ENCODE data around the gene DDOST.
"Not testable (repeated sequence)": the region's sequence is repeated elsewhere in the genome, so short reads cannot be mapped to it uniquely, and the experiment has no call there.

DDOST gene

DNA sequence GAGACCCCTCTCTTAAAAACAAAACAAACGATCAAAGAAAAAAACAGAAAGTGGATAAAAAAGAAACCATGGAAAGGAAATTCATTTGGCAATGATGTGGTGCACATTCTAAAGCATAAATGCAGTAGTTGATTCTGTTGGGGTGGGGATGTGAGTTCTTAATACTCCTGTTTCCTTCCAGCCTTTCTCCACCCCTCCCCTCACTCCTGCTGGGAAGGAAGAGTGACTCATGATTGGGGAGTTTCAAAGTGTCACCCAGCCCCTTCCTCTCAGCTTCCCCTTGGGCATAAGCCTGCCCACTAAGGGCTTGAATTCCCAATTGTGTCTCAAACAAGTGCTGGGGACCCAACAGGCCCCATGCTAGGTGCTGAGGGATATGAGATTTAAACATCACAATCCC lies 34.6 kb downstream of the DDOST start:
- DNase-seq (ENCODE audit: low read depth in 4 of 4, low spot score in 1 of 4): no peak

DNA sequence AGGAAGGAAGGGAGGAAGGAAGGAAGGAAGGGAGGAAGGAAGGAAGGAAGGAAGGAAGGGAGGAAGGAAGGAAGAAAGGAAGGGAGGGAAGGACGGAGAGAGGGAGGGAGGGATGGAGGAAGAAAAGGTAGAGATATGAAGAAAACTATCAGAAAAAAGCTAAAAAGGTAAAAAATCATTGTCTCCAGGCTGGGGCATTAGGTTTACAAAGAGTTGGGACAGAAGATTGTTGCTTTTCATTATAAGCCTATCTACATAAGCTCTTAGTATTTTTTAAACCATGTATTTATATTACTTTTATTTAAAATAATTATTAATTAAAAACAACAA lies 35.1 kb downstream of the DDOST start:
- DNase-seq (ENCODE audit: low read depth in 4 of 4, low spot score in 1 of 4): no peak

- DNase-seq (ENCODE audit: low read depth in 4 of 4, low spot score in 1 of 4): no peak
Measured at GRCh38 chr1:20625176-20626097, 35.7 kb downstream of the DDOST start.

DNA sequence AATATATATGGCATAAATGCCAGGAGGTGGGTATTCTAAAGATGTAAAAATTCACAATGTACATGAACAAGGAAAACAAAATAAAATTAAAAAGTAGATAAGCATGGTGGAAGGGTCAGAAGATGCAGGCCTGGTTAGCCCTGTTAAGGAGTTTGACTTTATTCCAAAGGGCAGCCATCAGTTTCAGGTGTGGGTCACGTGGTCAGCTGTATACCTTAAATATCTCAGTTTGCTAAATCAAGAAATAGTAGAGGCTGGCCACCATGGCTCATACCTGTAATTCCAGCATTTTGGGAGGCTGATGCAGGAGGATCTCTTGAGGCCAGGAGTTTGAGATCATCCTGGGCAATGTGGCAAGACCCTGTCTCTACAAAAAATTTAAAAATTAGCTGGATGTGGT lies 36.5 kb downstream of the DDOST start:
- no peak for DNase-seq (ENCODE audit: low read depth in 4 of 4, low spot score in 1 of 4)

GRCh38 chr1:20621012-20621411 lies 40.2 kb downstream of the DDOST start:
- DNase-seq (ENCODE audit: low read depth in 4 of 4, low spot score in 1 of 4): no peak

- DNase-seq (ENCODE audit: low read depth in 4 of 4, low spot score in 1 of 4): no peak
Measured at GRCh38 chr1:20619999-20620398, 41.2 kb downstream of the DDOST start.

- no peak for DNase-seq (ENCODE audit: low read depth in 4 of 4, low spot score in 1 of 4)
Measured at GRCh38 chr1:20618550-20618949, 42.6 kb downstream of the DDOST start.

GRCh38 chr1:20616847-20617487 lies 44.2 kb downstream of the DDOST start:
- DNase-seq (ENCODE audit: low read depth in 4 of 4, low spot score in 1 of 4): no peak

DNA sequence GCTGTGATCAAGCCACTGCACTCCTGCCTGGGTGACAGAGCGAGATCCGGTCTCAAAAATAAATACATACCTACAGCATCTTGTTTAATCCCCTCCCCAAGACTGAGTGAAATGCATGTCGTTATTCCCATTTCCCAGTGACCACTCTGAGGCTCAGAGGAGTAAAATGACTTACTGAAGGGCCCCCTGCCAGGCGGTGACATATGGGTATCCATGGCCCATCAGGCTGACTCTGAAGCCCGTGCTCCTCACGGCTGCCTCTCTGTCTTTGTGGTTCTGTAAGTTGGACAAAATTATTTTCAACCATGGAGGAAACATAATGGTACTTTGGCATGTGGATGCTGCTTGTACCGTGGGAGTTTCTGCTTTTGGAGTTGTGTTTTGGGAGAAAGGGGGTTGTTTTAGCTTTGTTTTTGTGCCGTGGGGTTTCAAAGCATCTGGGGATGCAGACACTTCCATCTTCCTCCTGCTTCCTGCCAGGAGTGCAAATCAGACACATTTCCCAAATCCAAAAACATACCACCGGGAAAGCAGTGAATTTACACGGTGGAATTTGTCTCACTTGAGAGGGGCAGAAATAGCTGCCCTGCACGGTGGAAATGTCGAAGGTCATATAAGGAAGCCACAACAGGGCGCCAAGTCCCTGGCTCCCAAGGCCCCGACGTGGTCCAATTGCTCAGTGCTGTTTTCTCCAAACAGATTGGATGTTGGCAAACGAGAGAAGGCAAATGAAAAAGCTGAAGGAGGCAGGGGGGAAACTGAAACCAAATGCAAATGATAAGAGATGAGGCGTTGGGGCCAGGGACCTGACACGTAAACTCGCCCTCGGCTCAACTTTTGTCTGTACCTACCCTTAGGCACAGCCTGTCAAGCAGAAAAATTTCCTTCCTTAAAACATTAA lies 45.0 kb downstream of the DDOST start:
- no peak for DNase-seq (ENCODE audit: low read depth in 4 of 4, low spot score in 1 of 4)

DNA sequence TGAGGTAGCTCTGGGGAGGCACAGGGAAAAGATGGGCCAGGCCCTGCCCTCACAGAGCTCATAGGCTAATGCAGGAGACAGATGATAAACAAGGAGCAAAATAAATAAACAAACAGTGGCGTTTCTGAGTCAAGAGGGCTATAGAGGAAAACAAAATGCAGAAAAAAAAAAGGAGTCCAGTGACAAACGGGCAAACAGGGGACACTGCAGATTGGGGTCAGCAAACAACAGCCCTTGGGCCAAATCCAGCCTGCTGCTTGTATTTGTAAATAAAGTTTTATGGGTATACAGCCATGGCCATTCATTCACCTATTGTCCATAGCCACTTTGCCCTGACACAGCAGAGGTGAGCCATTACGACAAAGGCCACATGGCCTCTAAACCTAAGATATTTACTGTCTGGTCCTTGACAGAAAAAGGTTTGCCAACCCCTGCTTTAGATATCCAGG lies 47.0 kb downstream of the DDOST start:
- no peak for DNase-seq (ENCODE audit: low read depth in 4 of 4, low spot score in 1 of 4)

DNA sequence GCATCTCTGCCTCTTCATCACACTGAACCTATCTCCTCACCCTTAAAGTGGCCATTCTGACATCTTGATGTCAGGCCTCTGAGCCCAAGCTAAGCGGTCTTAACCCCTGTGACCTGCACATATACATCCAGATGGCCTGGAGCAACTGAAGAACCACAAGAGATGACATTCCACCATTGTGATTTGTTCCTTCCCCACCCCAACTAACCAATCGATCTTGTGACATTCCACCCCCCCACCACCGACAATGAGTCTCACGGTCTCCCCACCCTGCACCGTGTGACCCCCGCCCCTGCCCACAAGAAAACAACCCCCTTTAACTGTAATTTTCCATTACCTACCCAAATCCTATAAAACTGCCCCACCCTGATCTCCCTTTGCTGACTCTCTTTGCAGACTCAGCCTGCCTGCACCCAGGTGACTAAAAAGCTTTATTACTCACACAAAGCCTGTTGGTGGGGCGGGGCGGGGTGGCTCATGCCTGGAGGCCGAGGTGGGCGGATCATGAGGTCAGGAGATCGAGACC lies 48.9 kb downstream of the DDOST start:
- no peak for DNase-seq (ENCODE audit: low read depth in 4 of 4, low spot score in 1 of 4)

GRCh38 chr1:20611652-20612051 lies 49.5 kb downstream of the DDOST start:
- DNase-seq (ENCODE audit: low read depth in 4 of 4, low spot score in 1 of 4): no peak

DNA sequence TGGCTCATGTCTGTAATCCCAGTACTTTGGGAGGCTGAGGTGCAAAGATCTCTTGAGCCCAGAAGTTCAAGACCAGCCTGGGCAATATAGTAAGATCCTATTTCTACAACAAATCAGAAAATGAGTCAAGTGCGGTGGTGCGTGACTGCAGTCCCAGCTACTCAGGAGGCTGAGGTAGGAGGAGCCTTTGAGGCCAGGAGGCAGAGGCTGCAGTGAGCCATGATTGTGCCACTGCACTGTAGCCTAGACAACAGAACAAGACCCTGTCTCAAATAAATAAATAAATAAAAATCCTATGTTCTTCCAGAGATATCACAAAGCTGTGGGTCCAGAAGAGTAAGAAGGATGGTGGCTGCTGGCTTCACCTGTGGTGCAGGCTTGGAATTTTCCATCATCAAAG lies 50.2 kb downstream of the DDOST start:
- no peak for DNase-seq (ENCODE audit: low read depth in 4 of 4, low spot score in 1 of 4)

- no peak for DNase-seq (ENCODE audit: low read depth in 4 of 4, low spot score in 1 of 4)
Measured at GRCh38 chr1:20609541-20609940, 51.6 kb downstream of the DDOST start.

GRCh38 chr1:20606801-20607570 lies 54.2 kb downstream of the DDOST start:
- DNase-seq (ENCODE audit: low read depth in 4 of 4, low spot score in 1 of 4): not testable (repeated sequence)

- DNase-seq (ENCODE audit: low read depth in 4 of 4, low spot score in 1 of 4): no peak
Measured at GRCh38 chr1:20604678-20605077, 56.5 kb downstream of the DDOST start.

DNA sequence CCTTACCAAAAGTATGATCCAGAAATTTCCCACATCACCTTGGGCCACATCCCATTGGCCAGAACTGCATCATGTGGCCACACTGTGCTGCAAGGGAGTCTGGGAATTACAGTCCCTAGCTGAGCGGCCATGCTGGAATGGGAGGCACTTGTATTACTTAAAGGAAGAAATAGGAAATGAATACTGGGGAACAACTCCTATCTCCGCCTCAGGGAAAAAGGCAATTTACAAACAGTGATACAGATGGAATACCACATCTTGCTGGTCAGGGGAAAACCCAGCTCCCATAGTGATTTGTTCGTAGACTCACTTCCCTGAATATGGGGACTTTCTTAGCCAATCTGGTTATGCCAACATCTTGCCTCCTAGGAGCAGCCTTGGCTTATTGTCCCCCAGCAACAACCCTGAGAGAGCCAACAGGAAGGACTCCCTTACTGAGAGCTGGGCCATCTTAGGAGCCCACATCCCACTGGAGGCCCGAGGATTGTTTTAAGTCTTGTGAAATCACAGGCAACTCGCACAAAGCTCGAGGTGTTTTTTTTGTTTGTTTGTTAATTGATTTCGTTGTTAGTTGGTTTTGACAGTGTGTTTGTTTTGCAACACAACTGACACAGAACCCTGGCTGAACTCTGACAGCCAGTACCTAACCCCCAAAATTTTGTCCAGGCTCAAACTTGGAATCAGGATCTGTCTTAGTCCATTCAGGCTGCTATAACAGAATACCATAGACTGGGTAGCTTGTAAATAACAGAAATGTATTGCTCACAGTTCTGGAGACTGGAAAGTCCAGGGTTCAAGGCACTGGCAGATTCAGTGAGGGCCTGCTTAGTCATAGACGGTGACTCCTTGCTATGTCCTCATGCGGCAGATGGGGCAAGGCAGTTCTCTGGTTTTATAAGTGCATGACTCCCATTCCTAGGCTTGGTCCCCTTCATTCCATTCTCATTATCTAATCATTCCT lies 57.4 kb downstream of the DDOST start:
- no peak for DNase-seq (ENCODE audit: low read depth in 4 of 4, low spot score in 1 of 4)

- no peak for DNase-seq (ENCODE audit: low read depth in 4 of 4, low spot score in 1 of 4)
Measured at GRCh38 chr1:20602851-20603450, 58.2 kb downstream of the DDOST start.
